HG02763 (cell line): ENCODE measurements around the gene PCDHB6.
"Not testable (repeated sequence)": the region's sequence is repeated elsewhere in the genome, so short reads cannot be mapped to it uniquely, and the experiment has no call there.

Experiments used
- ATAC-seq: cut with Tn5 transposase; IDR thresholded peaks from one replicate; pipeline ENCODE4 v1.9.1; 2021; ENCODE audit warnings: mild to moderate bottlenecking, moderate library complexity; ENCODE audit not compliant: unreplicated experiment

The PCDHB6 gene

GRCh38 chr5:141149812-141150211 lies at the start of gene PCDHB6:
Gene PCDHB6, plus strand, starts transcription at chr5:141150057. Its CDS starts 201 bp downstream, at chr5:141150258.
- no peak for ATAC-seq

- ATAC-seq, result no peak
These were observed 49.5 kb upstream of the PCDHB6 start, which contains the start of gene PCDHB3 for GRCh38 chr5:141100243-141100805. Gene PCDHB3, plus strand, starts transcription at chr5:141100473. Its CDS starts 177 bp downstream, at chr5:141100650.

- ATAC-seq, result no peak
These were observed 48.8 kb upstream of the PCDHB6 start for GRCh38 chr5:141101059-141101458.

- not testable (repeated sequence) for ATAC-seq
These were observed 47.8 kb upstream of the PCDHB6 start for GRCh38 chr5:141102070-141102469.

- not testable (repeated sequence) for ATAC-seq
These were observed 47.4 kb upstream of the PCDHB6 start for GRCh38 chr5:141102471-141102870.

GRCh38 chr5:141105350-141105749 lies 44.5 kb upstream of the PCDHB6 start:
- ATAC-seq, result no peak

GRCh38 chr5:141119250-141119649 lies 30.6 kb upstream of the PCDHB6 start:
- ATAC-seq, result no peak

GRCh38 chr5:141121563-141121962 lies 28.3 kb upstream of the PCDHB6 start, which contains the start of gene PCDHB4:
Gene PCDHB4, plus strand, starts transcription at chr5:141121818. Its CDS starts 181 bp downstream, at chr5:141121999.
- ATAC-seq, result no peak

GRCh38 chr5:141121985-141122384 lies 27.9 kb upstream of the PCDHB6 start:
- no peak for ATAC-seq

GRCh38 chr5:141123396-141124135 lies 26.3 kb upstream of the PCDHB6 start:
- ATAC-seq, result not testable (repeated sequence)

GRCh38 chr5:141127305-141127704 lies 22.6 kb upstream of the PCDHB6 start:
- no peak for ATAC-seq

GRCh38 chr5:141135030-141135717 lies 14.7 kb upstream of the PCDHB6 start, which contains the start of gene PCDHB5:
Gene PCDHB5, plus strand, starts transcription at chr5:141135206. Its CDS starts 229 bp downstream, at chr5:141135435.
- no peak for ATAC-seq

- ATAC-seq, result no peak
These were observed 14.1 kb upstream of the PCDHB6 start for GRCh38 chr5:141135718-141136266.

GRCh38 chr5:141137346-141137745 lies 12.5 kb upstream of the PCDHB6 start:
- ATAC-seq, result not testable (repeated sequence)

- ATAC-seq, result no peak
These were observed 551 bp downstream of the PCDHB6 start for GRCh38 chr5:141150224-141150992.

- ATAC-seq, result no peak
These were observed 1.1 kb downstream of the PCDHB6 start for GRCh38 chr5:141150993-141151325.

GRCh38 chr5:141151632-141152031 lies 1.8 kb downstream of the PCDHB6 start:
- not testable (repeated sequence) for ATAC-seq

GRCh38 chr5:141152096-141152495 lies 2.2 kb downstream of the PCDHB6 start:
- ATAC-seq, result not testable (repeated sequence)

GRCh38 chr5:141155540-141156374 lies 5.9 kb downstream of the PCDHB6 start:
- no peak for ATAC-seq

- ATAC-seq, result not testable (repeated sequence)
These were observed 7.5 kb downstream of the PCDHB6 start for GRCh38 chr5:141157356-141157755.
